NCI-H2196 (cell line): ENCODE data around the gene SHROOM3.

ENCODE experiments used
- DNase-seq: peaks from one replicate; lab custom pipeline; 2025; ENCODE audit not compliant: unreplicated experiment; lab: John Stamatoyannopoulos, UW

SHROOM3 gene

GRCh38 chr4:76564123-76564915 is 129.3 kb downstream of the SHROOM3 start:
- DNase-seq: no peak

DNA sequence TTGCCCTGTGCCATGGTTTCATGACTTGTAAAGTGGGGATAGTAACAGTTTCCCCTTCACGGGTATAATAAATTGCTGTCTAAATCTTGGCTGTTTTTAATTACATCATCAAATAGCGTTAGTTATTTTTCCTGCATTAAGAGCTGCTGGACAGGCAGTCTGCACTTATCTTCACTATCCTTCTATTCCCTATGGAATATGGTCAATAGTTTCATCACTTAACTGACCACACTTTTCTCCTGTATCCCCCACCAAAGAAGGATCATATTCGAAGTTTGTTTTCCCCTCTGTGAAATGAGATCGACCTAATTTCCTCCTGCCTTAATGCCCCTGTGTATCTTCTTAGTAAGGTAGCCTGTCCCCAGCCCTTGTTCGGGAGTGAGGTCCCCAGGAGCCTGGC is 133.2 kb downstream of the SHROOM3 start:
- no peak for DNase-seq

GRCh38 chr4:76569225-76569624 is 134.2 kb downstream of the SHROOM3 start:
- DNase-seq: no peak

DNA sequence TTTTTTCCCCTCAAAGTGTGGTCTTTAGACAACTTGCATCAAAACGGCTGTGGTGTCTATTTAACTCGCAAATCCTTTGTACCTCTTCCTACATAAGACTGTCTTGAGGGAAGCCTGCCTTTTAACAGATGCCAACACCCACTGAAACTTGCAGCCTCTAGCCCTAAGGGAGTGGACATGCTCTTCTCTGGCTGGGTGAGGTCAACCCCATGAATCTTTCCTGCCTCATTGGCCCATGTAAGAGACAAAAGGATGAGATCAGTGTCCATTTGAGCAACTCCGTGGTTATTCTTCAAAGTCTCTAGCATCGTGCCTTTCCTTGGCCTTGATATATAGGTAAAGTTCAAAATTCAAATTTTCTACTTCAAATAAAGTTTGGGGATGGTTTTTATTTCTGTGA is 134.7 kb downstream of the SHROOM3 start:
- DNase-seq: no peak

DNA sequence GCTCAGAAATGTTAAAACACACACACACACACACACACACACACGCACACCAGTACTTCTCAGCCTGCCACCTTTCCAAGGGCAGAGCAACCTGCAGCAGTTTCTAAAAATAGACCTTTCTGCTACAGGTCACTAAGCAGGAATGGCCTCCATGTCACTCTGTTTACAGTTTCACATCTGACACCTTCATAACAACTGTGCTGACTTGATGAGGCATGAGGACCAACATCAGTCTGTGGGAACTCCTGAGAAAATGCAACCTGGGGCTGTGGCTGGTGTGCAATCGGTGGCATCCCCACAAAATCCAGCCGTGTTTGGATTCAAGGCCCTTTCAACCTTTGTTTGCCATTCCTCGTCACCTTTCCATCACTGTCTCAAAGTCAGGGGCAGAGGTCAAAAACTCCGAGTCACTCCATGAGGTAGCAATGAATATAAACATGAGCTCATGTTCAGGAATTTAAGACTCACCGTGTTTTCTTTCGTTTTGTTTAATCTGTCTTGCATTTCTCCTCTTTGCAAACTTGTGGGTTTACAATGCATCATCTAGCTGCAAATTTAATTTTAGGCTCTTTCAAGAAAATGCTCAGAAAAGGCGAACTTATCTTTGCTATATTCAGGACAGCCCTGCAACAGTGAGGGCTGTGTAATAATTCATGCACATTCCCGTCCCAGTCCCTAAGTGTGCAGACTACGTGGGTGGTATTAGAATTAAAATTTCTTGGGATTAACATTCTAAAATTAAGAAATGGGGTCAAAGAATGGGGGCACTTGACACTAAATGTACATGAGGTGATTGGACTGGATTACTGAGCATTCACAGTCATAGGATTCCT is 135.3 kb downstream of the SHROOM3 start:
- no peak for DNase-seq

GRCh38 chr4:76571274-76571673 is 136.2 kb downstream of the SHROOM3 start:
- DNase-seq: no peak

DNA sequence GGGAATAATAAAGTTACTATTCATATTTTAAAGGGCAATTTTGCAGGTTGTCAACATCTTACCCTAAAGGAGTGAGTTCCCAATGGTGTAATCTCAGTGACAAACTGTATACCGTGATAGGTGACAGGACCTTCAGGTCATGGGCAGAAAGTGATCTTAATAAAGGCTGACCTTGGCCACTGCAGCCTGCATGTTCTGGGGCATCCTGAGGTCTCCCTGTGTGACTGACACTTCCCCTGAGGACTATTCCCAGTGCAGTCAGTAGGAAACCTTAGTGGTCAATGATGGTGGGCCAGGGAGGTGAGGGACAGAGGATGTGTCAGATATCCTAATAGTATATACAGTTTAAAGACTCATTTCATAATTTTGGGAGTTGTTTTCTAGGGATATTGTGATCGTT is 137.2 kb downstream of the SHROOM3 start:
- no peak for DNase-seq

GRCh38 chr4:76576824-76577223 is 141.8 kb downstream of the SHROOM3 start:
- DNase-seq: no peak

GRCh38 chr4:76578002-76578560 is 143.1 kb downstream of the SHROOM3 start:
- no peak for DNase-seq

DNA sequence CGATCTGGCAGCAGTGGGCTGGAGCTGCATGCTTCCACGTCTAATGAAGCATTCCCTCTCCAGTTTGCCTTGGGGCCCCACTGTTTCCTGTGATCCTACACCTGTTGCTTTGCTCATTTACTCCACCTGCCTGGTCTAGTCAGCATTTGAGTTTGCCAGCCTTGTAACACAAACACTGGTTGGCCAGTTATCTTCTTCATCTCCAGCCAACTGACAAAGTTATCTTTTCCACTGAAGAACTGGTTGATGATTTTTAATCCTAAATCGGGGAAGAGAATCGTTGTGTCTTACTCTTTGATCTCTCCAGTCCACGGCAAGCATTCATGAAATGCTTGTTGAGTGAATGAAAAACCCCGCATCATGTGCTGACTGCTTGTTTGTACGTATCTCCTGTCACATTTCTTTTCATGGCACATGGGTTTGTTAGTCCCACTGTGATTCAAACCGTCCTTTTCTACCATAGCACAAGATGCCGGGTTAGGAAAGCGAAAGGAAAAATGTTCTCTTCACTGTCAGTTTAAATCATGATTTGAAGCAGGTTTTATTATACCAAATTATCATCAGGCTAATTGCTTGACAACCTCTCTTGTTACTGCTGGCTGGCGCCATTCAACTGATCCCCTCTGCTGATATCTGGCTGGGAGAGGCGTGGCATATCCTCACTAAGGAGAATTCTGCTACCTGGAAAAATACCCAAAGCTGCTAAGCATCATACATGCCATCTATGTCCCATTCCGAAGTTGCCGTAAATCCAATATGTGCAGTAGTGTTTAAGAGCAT is 144.8 kb downstream of the SHROOM3 start:
- peak; percentile 33 for DNase-seq

DNA sequence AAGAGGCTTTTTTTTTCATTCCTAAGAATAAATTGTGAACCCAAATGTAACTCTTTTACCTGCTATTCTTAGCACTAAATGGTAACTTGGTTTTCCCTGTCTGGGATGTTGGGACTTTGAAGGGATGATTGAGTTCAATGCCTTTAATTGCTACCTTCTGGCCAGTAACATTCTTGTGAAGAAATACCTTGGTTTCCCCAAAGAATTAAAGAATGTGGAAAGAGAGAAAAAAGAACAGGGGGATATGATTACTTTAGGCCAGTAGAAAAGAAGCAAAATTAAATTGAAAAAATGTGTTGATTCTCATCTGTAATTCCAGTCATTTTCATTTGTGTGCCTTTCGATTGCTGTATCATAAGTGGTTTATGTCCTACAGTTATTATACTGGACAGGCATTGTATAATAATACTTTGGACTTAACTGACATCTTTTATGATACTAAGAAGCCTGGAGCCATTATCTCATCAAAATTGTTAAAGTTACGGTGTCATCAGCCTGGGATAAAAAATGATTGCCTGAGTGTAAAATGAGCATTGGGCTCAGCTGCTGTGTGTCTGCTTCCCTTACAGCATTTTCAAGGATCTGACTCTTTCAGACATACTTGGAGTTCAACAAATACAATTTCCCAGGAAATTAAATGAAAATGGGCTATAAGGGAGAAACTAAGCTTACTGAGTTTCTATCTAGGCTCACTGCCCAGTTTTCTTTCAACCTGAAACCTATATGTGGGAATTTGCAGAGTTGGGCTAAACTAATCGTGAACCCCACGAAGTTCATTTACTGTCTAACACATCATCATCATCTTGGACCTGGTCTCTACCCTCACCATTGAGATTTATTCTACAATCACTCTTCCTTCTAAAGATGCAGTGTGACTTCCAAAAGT is 146.3 kb downstream of the SHROOM3 start:
- no peak for DNase-seq

DNA sequence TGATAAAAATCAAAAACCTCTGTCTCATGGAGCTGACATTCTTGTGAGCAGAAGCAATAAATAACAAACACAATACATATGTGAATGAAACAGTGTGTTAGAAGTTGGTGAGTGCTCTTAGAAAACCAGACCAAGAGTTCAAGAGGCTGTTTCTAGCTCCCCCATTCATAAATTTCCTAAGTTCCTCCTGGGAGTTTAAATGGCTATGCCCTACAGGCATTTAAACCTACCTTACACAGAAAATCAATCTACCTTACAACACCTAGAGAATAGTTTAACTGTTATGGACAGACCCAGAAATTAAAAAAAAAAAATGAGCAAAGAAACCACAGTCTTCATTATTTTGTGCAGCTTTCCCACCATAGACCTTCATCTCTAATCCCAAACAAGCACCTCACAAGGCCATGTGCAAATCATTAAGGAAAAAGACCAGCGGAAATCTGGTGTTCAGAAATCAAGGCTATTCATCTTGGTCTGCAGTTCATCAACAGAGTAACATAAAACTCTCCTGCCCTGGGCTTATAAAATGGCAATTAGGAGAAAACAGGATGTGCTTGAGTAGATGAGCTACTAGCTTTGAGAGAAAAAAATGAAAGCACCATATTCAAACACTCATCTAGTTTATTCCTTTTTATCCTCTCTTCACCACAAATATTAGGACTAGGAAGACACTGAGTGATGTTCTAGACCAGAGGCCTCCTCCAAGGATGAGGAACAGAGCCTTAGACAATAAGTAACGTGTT is 147.2 kb downstream of the SHROOM3 start:
- DNase-seq: no peak

DNA sequence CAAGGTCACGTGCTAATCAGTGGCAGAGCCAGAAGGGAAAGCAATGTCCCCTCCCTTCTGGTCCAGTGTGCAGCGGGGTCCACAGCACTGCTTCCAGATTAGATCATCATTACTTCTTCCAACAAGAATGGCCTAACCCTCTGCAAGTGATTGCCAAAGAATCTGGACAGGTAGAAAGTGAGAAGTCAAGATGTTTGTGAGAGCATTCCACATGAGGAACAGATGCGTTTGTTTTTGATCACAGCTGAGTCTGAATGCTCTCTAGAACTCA is 147.7 kb downstream of the SHROOM3 start:
- DNase-seq: no peak

DNA sequence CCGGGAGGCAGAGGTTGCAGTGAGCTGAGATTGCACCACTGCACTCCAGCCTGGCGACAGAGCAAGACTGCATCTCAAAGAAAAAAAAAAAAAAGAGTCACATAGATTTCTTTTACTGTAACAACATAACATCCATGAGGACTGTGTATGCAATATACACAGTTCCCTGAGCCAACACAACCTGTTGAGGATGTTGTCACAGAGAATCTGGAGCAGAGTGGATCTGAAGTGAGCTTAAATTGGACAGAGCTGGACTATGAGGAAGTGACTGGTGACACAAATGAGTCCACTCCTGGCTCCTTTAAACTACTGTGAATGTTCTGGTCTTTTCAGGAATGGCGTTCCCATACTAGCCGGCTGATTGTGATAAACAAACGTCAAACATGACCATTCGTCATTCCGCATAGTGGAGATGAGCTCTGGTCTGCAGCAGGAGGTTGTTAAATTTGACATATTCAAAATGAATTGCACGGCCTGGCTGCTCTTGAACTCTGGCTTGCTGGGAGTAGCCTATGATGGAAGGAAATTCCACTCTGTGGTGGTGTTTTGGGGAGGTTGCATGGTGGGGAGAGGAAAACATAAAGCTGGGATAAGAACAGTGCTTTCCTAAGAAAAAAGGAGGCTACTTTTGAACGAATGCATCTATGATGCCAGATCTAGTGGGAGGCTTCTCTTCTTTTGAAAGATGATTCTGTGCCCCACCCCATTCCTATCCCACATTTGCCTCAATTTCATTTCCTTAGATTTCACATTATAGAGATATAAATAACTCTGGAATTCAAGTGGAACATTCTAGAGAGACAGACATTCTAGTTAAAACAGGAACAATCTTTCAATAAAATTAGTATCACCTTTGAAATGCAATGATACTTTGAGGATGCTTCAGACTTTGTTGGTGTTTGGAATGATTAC is 149.5 kb downstream of the SHROOM3 start:
- DNase-seq: no peak

- DNase-seq: no peak
These were observed 150.2 kb downstream of the SHROOM3 start for GRCh38 chr4:76585272-76585671.

DNA sequence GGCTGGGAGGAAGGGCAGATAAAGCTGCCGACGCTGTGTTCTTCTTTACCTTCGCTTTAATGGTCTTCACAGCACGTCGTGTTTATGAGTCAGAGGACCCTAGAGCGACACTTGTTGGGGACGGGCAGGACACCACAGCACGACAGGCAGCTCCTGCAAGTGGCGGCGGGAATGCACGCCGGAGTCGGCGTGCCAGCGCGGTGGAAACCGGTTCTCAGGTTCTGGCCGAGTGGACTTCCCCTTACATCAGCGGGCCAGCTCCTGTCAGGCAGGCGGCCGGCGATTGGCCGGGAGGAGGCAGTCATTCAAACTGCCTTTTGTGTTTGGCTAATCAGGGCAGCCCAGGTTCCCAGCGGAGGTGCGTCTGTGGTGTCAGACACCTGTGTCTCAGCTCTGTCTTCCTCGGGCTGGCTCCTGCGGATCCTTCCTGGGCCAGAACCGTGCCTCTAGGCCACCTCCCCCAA is 150.9 kb downstream of the SHROOM3 start:
- DNase-seq: peak; percentile 75

- DNase-seq: no peak
These were observed 153.2 kb downstream of the SHROOM3 start for GRCh38 chr4:76588274-76588673.

DNA sequence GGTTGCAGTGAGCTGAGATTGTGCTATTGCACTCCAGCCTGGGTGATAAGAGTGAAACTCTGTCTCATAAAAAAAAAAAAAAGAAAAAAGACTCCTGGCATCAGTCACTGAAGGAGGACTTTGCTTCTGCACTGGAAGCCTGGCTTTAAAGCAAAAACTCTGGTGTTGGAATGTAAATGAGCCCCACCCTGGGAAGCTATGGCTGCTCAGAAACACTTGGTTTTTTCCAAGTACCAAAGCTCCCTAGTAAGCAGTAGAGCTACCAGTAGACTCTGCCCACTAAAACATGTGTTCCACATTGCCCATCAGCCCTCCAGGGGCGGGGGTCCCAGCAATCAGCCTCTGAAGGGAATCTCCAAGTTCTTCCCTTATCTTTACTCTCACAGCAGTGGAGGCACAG is 154.4 kb downstream of the SHROOM3 start:
- DNase-seq: no peak
